Fibroblast of skin of left biceps (primary cell): ENCODE data around the gene ABT1.

Experiments
- DNase-seq, 2 experiments: peaks; one replicate each; pipeline ENCODE4 v3.0.0-alpha.2; 2013; ENCODE audit warnings: low read depth in 2 of 2

ABT1 gene

DNA sequence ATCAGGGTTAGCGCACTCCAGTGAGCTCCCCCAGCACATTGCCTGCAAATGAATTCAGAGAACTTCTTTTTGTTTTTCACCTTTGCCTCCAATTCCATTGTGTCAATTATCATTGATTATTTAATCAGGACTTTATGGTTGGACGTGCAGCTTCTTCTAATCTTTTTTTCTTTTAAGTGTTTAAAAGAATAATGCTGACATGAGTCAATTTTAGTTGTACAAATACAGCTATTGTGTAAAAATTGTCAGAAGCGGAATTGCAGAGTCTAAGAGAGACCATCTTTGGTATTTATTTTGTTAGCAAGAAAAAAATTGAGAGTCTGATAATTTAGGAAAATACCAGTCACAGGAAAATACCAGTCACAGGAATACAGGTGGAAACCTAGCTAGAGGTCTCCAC lies 5.5 kb downstream of the ABT1 start:
- no peak for DNase-seq

DNA sequence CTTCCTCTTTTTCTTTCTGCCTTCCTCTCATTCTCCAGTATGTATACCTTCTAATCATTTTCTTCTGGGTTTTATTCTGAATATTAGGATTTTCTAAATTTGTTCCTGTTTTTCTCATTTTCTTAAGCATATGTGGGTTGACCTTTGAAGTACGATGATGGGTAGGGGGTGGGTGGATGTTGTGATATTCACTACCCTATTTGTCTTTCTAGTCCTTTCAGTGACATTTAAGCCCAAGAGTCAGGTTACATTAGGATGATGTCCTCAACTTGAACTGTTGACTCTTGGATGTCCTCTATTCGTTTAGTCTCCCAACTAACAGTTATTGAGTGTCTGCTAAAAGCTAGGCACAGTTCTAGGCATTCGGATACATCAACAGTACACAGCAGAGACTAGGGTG lies 7.3 kb downstream of the ABT1 start:
- DNase-seq = no peak

DNA sequence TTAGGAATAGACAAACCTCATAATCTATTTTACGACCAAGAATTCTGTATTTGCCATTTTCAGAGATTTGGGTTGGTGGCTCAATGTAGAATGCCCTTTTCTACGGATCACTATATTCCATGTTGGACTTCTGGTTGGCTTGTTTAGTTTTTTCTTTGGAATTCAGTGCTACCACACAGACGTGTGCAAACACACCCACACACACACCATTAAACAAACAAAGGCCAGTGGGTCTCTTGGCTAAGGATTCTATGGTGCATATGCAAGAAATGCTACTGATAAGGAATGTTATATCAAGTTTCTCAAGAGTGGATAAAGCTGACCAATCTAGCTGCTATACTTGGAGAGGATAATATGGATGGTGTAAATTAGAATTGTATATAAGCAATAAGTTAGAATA lies 8.0 kb downstream of the ABT1 start:
- DNase-seq = no peak

DNA sequence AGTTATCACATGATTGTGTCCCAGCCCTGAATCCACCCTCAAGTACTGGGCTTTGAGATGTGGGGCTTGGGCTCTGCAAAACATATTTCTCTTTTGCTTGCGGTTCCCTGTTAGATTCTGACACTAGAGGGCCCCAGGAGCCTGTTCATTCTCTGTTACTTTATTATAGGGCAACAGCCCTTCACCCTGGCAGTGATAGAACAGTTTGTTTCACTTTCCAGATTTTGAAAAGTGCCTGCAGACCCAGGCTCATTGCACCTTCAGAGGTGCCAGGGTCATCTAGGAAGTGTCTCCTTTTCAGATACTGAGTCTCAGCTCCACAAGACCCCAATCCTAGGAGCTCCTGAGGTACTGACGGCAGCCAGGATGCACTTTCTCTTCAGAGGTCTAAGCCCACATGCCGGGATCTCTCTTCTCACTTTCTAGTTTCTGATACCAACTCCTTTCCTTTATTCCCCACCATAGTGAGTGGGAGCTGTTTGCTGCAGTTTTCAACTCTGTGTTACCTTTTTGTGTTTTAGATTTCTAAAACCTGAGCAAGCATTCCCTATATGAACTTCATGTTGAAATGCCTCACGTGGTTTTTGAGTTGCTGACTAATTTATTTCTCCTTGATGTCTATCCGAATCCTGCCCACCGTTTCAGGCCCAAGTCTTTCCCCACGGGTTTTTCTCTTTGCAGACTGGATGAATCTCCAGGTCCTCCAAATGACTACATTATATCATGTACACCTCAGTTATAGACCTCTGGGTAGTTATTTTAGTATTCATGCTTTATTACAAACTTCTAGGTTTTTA lies 10.9 kb downstream of the ABT1 start:
- peak in 1 of 2 experiments; percentile 18 for DNase-seq

DNA sequence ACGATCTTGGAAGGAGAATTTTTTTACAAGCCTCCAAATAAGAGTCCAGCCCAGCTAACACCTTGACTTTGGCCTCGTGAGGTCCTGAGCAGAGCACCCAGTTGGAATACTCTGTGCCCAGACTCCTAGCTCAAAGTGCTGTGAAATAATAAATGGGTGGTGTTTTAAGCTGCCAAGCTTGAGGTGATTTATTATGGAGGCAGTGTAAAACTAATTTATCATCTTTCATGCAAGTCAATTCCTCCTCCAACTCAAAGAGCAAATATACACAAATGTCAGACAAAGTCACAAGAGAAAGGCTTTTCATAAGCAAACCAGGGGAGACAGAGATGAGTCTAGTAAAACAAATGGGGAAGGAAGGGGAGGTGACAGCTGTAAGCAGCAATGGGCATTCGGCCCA lies 12.7 kb downstream of the ABT1 start:
- no peak for DNase-seq

DNA sequence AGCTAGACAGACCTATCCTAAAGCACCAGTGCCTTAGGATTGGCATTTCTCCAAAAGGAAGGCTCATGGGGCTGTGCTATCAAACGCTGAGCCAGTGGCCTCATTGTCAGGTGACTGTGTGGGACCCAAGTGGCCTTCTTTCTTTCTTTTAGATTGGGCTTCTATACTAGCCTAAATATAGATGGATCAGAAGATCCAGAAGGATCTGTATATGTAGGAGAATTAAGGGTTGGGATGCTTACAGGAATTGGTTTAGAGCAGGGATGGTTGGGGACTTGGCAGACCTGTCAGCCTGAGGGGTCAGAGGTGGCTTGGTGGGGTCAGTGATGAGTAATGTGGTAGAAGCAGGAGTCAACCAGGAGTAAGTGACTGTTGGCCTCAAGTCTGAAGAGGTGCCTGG lies 14.8 kb downstream of the ABT1 start:
- DNase-seq = no peak

DNA sequence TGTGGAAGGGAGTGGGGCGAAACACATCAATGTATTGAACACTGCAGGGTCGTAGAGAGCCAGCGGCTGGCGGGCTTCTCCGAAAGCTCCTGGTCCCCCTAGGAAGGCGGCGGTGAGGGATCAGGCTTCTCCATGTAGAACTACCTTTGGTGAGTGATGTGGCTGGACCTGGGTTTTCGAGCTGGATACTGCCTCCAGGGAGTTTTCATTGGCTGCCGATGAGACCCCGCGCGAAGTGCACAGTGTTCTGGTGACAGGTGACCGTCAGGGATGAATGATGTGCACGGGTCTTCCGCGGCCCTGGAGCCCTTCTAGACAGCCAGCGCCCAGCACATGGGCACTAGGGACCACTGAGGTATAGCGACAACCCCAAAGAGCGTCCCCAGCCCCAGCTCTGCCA lies 16.4 kb downstream of the ABT1 start:
- no peak for DNase-seq

DNA sequence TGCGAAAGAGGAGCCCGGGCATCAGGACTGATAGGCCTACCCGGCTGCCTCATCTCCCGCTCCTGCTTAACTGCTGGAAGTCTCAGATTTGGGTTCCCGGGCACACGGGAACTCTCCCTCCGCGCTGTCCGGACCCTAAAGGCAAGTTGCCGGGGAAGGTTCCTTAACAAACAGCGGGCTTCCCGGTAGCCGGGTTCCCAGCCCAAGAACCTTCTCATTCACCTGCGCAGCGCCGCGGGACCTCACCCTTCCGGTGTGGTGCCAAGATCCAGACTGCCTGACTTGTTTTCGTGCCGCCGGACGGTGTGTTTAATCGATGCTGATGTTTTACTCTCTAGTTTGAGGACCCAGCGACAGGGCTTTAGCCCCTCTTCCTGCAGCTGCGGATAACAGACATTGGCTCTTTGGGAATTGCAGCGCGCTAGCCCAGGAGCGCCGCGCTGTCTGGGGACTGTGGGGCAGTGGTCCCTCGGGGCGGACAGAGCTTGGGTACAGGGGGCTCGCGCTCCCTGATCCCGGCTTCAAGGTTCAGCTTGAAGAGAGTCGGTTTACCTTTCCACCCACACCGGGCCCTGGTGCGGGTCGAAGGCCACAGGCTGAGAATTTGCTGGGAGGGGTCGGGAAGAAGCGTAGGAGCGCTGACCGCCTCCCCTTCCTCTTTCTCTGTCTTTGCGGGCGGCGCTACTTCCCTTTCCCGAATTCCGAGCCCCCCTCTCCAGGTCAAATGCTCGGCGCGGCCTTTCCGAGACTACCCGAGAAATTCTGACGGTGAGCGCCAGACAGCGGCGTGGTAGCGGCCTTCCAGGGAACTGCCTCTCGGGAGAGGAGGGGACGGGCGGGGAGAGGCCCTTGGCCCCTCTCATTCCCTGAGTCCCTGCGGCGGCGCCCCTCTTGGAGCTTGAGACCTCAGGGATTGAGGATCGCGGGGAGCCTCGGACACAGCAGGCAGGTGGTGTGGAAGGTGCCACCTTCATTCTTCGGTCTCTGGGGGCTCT lies 17.2 kb downstream of the ABT1 start:
- DNase-seq = no peak

DNA sequence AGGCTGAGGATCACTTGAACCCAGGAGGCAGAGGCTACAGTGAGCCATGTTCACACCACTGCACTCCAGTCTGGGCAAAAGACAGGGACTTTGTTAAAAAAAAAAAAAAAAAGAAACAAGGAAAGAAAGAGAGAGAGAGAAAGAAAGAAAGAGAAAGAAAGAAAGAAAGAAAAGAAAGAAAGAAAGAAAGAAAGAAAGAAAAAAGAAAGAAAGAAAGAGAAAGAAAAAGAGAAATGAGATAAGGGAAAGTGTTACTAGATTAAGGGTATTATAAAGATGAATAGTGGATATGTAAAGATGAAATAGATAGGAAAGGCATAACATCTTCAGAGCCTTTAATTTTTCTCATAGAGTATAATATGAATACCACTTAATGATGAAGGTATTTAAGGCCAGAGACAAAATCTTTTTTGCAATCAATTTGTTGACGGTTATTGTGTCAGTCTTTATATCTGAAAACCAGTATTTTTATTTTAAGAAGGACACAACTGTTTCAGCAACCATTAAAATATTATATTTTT lies 26.6 kb downstream of the ABT1 start:
- DNase-seq = no peak

DNA sequence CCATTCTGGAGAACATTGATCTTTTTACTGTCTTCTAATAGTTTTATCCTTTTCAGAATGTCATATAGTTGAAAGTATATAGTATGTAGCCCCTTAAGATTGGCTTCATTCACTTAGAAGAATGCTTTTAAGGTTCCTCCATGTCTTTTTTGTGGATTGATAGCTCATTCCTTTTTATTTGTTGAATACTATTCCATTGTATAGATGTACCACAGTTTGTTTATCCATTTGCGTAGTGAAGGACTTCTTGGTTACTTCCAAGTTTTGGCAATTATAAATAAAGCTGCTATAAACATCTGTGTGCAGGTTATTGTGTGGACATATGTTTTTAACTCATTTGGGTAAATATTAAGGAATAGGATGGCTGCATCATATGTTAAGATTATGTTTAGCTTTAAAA lies 27.8 kb downstream of the ABT1 start:
- no peak for DNase-seq

DNA sequence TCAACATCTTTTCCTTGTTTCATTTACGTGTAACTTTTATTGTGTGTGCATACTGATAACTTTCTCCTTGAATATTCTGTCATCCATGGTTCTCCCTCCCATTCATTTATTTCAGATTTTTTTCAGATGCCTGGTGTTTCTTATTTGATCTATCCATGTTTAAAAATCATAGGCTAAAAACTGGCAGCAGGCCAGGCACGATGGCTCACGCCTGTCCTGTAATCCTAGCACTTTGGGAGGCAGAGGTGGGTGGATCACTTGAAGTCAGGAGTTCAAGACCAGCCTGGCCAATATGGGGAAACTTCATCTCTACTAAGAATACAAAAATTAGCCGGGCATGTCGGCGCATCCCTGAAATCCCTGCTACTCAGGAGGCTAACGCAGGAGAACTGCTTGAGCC lies 31.1 kb downstream of the ABT1 start:
- no peak for DNase-seq

DNA sequence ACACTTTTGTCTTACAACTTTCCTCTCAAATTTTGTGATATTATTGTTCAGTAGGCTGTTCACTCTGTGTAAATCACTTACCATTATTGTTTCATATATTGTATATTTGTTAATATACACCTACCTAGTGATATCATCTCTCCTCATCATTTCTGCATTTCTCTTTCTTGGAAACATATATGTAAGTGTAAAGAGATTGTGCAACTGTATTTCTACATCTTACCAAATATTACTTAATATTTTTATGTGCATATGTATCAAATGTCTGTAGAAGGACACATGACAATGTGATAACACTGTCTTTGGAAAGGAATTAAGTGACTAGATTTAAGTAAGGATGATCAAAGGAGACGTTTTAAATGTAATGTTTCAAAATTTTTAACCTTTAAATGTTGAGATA lies 32.6 kb downstream of the ABT1 start:
- DNase-seq = no peak

DNA sequence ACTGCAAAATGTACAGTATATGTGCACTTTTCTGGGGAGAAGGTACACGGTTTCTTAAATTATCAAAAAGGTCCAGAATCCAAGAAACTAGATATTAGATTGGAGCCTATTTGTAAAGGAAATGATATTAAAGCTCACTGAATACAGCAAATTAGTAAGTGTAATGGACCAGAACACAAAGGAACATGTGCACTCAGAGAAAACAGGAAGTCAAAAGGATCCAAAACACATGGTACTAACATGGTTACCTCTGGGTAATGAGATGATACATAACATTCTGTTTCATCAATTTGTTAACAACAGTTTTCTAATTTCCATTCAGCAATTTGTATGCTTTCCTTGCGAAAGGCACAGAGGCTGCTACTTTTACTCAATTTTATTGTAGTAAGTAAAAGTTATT lies 44.1 kb downstream of the ABT1 start:
- no peak for DNase-seq

DNA sequence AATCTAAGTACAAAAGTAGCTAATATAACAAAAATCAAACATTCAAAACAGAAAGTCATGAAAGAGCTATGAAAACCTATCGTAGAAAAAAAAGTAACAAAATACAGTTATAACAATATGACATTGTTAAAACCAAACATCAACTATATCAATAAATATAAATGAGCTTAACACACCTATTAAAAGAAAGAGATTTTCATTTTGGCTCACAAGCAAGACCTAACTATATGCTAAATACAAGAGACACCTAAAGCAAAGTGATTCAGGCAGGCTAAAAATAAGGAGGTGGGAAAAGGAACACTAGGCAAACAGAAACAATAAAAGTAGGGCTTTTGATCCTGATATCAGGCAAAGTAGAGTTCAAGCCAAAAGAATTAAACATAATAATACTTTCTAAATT lies 49.3 kb downstream of the ABT1 start:
- no peak for DNase-seq
